ENCODE measurements around the gene RUNX1.

DNA sequence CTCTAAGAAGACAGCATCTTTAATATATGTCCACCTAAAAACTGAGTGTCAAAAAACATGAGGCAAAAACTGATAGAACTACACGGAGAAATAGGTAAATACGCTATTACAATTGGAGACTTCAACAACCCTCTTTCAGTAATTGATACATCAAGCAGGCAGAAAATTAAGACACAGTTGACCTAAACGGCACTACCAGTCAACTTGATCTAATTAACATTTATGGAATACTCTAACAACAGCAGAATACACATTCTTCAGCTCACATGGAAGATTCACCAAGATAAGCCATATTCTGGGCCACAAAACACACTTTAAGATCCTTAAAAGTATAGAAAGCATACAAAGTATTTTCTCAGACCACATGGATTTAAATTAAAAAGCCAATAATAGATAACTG is 242.7 kb downstream of the RUNX1 start:
- TF ChIP-seq MYC (IDR thresholded peaks at IDR 0.05; ENCODE audit: low read depth, low read length): no peak
- TF ChIP-seq, protein P1, sequence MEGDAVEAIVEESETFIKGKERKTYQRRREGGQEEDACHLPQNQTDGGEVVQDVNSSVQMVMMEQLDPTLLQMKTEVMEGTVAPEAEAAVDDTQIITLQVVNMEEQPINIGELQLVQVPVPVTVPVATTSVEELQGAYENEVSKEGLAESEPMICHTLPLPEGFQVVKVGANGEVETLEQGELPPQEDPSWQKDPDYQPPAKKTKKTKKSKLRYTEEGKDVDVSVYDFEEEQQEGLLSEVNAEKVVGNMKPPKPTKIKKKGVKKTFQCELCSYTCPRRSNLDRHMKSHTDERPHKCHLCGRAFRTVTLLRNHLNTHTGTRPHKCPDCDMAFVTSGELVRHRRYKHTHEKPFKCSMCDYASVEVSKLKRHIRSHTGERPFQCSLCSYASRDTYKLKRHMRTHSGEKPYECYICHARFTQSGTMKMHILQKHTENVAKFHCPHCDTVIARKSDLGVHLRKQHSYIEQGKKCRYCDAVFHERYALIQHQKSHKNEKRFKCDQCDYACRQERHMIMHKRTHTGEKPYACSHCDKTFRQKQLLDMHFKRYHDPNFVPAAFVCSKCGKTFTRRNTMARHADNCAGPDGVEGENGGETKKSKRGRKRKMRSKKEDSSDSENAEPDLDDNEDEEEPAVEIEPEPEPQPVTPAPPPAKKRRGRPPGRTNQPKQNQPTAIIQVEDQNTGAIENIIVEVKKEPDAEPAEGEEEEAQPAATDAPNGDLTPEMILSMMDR (IDR thresholded peaks at IDR 0.05; ENCODE audit: low read depth, low read length): no peak
